ENCODE data around the gene OTUD6A.

OTUD6A gene

DNA sequence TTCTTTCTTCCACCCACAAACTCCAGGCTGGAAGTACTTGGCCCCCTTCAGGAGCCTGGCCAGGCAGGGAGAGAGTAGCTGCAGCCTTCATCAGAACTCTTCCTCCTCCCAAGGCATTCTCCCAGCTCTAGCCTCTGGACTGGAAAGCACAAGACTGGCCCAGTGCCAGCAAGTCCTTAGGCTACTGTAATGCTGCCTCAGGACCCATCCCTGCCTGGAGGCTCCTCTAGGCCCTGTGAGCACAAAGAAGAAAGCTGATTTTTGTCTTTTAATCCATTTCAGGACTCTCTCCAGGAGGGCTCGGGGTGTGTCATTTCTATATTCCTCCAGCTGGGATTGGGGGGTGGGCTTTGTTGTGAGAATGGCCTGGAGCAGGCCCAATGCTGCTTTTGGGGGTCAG lies 23.3 kb upstream of the OTUD6A start:
- Histone ChIP-seq H3K9ac (ENCODE audit: low read depth, low read length) (no peak overlapping the region), H3K36me3 (ENCODE audit: insufficient read depth, low read length) (no peaks in the 10 kb centered on the region), H3K4me1 (ENCODE audit: insufficient read depth, low read length) (peaks cover 5% of the 10 kb centered on the region), H3K9me3 (ENCODE audit: control insufficient read depth, insufficient read depth, low read length) (no peaks in the 10 kb centered on the region)

DNA sequence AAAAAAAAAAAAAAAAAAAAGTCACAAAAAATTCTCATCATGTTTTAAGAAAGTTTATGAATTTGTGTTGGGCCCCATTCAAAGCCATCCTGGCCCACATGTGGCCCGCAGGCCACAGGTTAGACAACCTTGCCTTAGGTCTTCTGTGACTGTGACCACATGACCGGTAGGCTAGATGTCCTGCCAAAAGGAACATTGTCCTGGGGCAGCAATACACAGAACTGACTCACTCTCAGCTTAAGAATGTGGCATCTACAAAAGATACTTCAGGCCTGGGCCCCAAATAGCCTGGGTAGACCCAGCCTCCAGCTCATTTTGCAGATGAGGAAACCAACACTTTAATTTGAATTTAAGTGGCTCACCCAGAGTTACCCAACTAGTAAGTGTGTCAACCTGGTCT lies 22.5 kb upstream of the OTUD6A start:
- Histone ChIP-seq H3K4me1 (ENCODE audit: insufficient read depth, low read length) (peaks cover 3% of the 10 kb centered on the region; the same call in 1 of the 2 replicates), H3K9ac (ENCODE audit: low read depth, low read length) (no peak overlapping the region), H3K9me3 (ENCODE audit: control insufficient read depth, insufficient read depth, low read length) (no peaks in the 10 kb centered on the region), H3K36me3 (ENCODE audit: insufficient read depth, low read length) (no peaks in the 10 kb centered on the region)

- H3K4me1 ChIP-seq (ENCODE audit: insufficient read depth, low read length): peaks cover 3% of the 10 kb centered on the region; the same call in 1 of the 2 replicates
- H3K36me3 ChIP-seq (ENCODE audit: insufficient read depth, low read length): no peaks in the 10 kb centered on the region
- H3K9ac ChIP-seq (ENCODE audit: low read depth, low read length): no peak overlapping the region
- no peaks in the 10 kb centered on the region for H3K9me3 ChIP-seq (ENCODE audit: control insufficient read depth, insufficient read depth, low read length)
These were observed 20.3 kb upstream of the OTUD6A start for GRCh38 chrX:70041993-70042392.

GRCh38 chrX:70042399-70043371 lies 19.6 kb upstream of the OTUD6A start:
- H3K36me3 ChIP-seq (ENCODE audit: insufficient read depth, low read length): no peaks in the 10 kb centered on the region
- no peaks in the 10 kb centered on the region for H3K9me3 ChIP-seq (ENCODE audit: control insufficient read depth, insufficient read depth, low read length)
- no peak overlapping the region for H3K9ac ChIP-seq (ENCODE audit: low read depth, low read length)

GRCh38 chrX:70043685-70044084 lies 18.6 kb upstream of the OTUD6A start:
- no peak overlapping the region for H3K9ac ChIP-seq (ENCODE audit: low read depth, low read length)
- H3K4me1 ChIP-seq (ENCODE audit: insufficient read depth, low read length): peaks cover 3% of the 10 kb centered on the region; the same call in 1 of the 2 replicates
- H3K9me3 ChIP-seq (ENCODE audit: control insufficient read depth, insufficient read depth, low read length): no peaks in the 10 kb centered on the region
- no peaks in the 10 kb centered on the region for H3K36me3 ChIP-seq (ENCODE audit: insufficient read depth, low read length)

More at GRCh38 chrX:70042399-70043371, 19.6 kb upstream of the OTUD6A start:
- peaks cover 3% of the 10 kb centered on the region; the same call in 1 of the 2 replicates for H3K4me1 ChIP-seq (ENCODE audit: insufficient read depth, low read length)

- no peaks in the 10 kb centered on the region for H3K36me3 ChIP-seq (ENCODE audit: insufficient read depth, low read length)
- no peaks in the 10 kb centered on the region for H3K9me3 ChIP-seq (ENCODE audit: control insufficient read depth, insufficient read depth, low read length)
- no peak overlapping the region for H3K9ac ChIP-seq (ENCODE audit: low read depth, low read length)
- H3K4me1 ChIP-seq (ENCODE audit: insufficient read depth, low read length): peaks cover 3% of the 10 kb centered on the region; the same call in 1 of the 2 replicates
These were observed 17.6 kb upstream of the OTUD6A start for GRCh38 chrX:70044541-70045245.

DNA sequence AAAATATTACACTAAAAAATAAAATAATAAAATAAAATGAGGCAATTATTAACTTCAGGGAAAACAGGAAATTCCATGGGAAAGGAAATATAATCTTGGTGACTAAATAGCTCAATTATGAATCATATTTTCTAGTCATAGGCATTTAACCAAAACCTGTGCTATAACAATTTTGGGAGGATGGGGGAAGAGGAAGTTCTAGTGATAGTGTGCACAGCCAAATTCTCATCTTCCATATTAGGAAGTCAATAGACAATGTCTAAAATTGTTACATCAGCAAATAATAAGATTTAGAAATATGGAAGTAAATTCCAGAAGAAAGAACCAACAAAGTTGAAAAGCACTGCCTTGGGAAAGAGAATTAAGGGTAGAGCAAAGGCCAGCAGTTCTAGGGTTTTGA lies 15.3 kb upstream of the OTUD6A start:
- Histone ChIP-seq H3K9ac (ENCODE audit: low read depth, low read length) (no peak overlapping the region), H3K9me3 (ENCODE audit: control insufficient read depth, insufficient read depth, low read length) (no peaks in the 10 kb centered on the region), H3K36me3 (ENCODE audit: insufficient read depth, low read length) (no peaks in the 10 kb centered on the region), H3K4me1 (ENCODE audit: insufficient read depth, low read length) (peaks cover 3% of the 10 kb centered on the region; the same call in 1 of the 2 replicates)

- no peaks in the 10 kb centered on the region for H3K4me1 ChIP-seq (ENCODE audit: insufficient read depth, low read length)
- no peak overlapping the region for H3K9ac ChIP-seq (ENCODE audit: low read depth, low read length)
- no peaks in the 10 kb centered on the region for H3K9me3 ChIP-seq (ENCODE audit: control insufficient read depth, insufficient read depth, low read length)
- H3K36me3 ChIP-seq (ENCODE audit: insufficient read depth, low read length): no peaks in the 10 kb centered on the region
These were observed 12.9 kb upstream of the OTUD6A start for GRCh38 chrX:70049406-70049805.

GRCh38 chrX:70049925-70050324 lies 12.3 kb upstream of the OTUD6A start, which contains the start of gene AWAT2:
TSS of gene AWAT2 (minus strand) at chrX:70049938. CDS start at chrX:70049932, 6 bp downstream.
- no peaks in the 10 kb centered on the region for H3K36me3 ChIP-seq (ENCODE audit: insufficient read depth, low read length)
- H3K9ac ChIP-seq (ENCODE audit: low read depth, low read length): no peak within 1 kb of the TSS
- no peaks in the 10 kb centered on the region for H3K9me3 ChIP-seq (ENCODE audit: control insufficient read depth, insufficient read depth, low read length)
- no peaks in the 10 kb centered on the region for H3K4me1 ChIP-seq (ENCODE audit: insufficient read depth, low read length)

- Histone ChIP-seq H3K36me3 (ENCODE audit: insufficient read depth, low read length) (no peaks in the 10 kb centered on the region), H3K4me1 (ENCODE audit: insufficient read depth, low read length) (no peaks in the 10 kb centered on the region), H3K9ac (ENCODE audit: low read depth, low read length) (no peak overlapping the region), H3K9me3 (ENCODE audit: control insufficient read depth, insufficient read depth, low read length) (no peaks in the 10 kb centered on the region)
These were observed 9.2 kb upstream of the OTUD6A start for GRCh38 chrX:70052895-70053615.

DNA sequence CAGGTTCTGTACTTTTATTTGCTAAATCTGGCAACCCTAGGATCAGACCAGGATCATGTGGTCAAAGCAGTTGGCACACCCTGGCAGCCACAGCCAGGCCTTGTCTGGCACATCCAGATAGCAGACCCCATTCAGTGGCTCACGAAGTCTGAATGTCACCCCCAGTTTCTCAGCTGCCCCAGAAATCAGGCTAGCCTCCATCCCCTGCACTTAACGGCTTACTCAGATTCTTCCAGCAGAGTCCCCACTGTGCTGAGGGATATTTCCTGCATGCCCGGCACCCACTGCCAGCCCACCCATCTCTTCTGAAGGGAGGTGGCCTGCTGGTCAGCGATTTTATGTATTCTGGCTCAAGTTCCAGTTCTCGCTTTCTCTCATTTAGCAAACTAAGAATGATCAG lies 7.9 kb upstream of the OTUD6A start:
- no peak overlapping the region for H3K9ac ChIP-seq (ENCODE audit: low read depth, low read length)
- H3K9me3 ChIP-seq (ENCODE audit: control insufficient read depth, insufficient read depth, low read length): no peaks in the 10 kb centered on the region
- H3K4me1 ChIP-seq (ENCODE audit: insufficient read depth, low read length): no peaks in the 10 kb centered on the region
- H3K36me3 ChIP-seq (ENCODE audit: insufficient read depth, low read length): no peaks in the 10 kb centered on the region

- Histone ChIP-seq H3K9ac (ENCODE audit: low read depth, low read length) (no peak overlapping the region), H3K9me3 (ENCODE audit: control insufficient read depth, insufficient read depth, low read length) (no peaks in the 10 kb centered on the region), H3K4me1 (ENCODE audit: insufficient read depth, low read length) (no peaks in the 10 kb centered on the region), H3K36me3 (ENCODE audit: insufficient read depth, low read length) (no peaks in the 10 kb centered on the region)
These were observed 799 bp downstream of the OTUD6A start for GRCh38 chrX:70062961-70063550.

GRCh38 chrX:70066646-70067045 lies 4.4 kb downstream of the OTUD6A start:
- no peaks in the 10 kb centered on the region for H3K9me3 ChIP-seq (ENCODE audit: control insufficient read depth, insufficient read depth, low read length)
- H3K4me1 ChIP-seq (ENCODE audit: insufficient read depth, low read length): no peaks in the 10 kb centered on the region
- H3K36me3 ChIP-seq (ENCODE audit: insufficient read depth, low read length): no peaks in the 10 kb centered on the region
- no peak overlapping the region for H3K9ac ChIP-seq (ENCODE audit: low read depth, low read length)

DNA sequence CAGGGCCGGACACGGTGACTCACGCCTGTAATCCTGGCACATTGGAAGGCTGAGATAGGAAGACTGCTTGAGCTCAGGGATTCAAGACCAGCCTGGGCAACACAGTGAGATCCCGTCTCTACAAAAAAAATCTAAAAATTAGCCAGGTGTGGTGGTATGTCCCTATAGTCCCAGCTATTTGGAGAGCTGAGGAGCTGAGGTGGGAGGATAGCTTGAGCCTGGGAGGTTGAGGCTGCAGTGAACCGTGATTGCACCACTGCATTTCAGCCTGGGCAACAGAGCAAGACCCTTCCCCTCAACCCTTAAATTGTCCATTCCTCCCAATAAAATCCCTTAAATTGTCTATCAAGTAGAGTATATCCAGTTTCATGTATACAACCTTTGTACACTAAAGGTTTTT lies 17.0 kb downstream of the OTUD6A start:
- H3K36me3 ChIP-seq (ENCODE audit: insufficient read depth, low read length): no peaks in the 10 kb centered on the region
- peaks cover 4% of the 10 kb centered on the region; the same call in 1 of the 2 replicates for H3K9me3 ChIP-seq (ENCODE audit: control insufficient read depth, insufficient read depth, low read length)
- no peak overlapping the region for H3K9ac ChIP-seq (ENCODE audit: low read depth, low read length)
- no peaks in the 10 kb centered on the region for H3K4me1 ChIP-seq (ENCODE audit: insufficient read depth, low read length)
